ENCODE results near the gene HNRNPDL. TPM values are rescaled to one million over a fixed set of nuclear protein-coding genes. Genes with fewer than 3 reads are reported as not detected.

Gene HNRNPDL
- total RNA-seq, 4 donors from 2014 or later = 149 to 313 (median 248) TPM

DNA sequence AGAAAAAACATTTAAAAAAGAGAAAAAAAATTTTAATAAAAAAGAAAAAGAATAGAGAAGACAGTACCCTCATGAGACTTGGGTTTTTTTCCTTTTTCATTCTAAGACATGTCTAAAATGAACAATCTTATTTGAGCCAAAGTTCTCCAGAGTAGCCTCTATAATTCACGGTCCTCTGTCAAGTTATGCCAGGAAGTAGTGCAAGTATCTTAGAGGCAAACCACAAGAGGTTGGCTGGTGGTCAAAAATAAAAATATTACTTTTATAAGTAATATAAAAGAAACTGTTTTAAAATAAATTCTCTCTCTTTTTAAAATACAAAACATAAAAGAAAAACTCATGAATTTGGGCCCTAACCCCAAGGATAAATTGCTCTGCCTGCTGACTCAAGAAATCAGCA, 26.5 kb downstream of the HNRNPDL start:
- intact Hi-C loops (cut with DNase I; ENCODE audit: low total_unique reads) = no loop called here
- no peak overlapping the region for H3K4me3 ChIP-seq
- no peak overlapping the region for H3K27ac ChIP-seq
- no peaks in the 10 kb centered on the region for H3K27me3 ChIP-seq
- TF ChIP-seq POLR2A (IDR thresholded peaks at IDR 0.05) = no peak
- TF ChIP-seq, protein P1, sequence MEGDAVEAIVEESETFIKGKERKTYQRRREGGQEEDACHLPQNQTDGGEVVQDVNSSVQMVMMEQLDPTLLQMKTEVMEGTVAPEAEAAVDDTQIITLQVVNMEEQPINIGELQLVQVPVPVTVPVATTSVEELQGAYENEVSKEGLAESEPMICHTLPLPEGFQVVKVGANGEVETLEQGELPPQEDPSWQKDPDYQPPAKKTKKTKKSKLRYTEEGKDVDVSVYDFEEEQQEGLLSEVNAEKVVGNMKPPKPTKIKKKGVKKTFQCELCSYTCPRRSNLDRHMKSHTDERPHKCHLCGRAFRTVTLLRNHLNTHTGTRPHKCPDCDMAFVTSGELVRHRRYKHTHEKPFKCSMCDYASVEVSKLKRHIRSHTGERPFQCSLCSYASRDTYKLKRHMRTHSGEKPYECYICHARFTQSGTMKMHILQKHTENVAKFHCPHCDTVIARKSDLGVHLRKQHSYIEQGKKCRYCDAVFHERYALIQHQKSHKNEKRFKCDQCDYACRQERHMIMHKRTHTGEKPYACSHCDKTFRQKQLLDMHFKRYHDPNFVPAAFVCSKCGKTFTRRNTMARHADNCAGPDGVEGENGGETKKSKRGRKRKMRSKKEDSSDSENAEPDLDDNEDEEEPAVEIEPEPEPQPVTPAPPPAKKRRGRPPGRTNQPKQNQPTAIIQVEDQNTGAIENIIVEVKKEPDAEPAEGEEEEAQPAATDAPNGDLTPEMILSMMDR (IDR thresholded peaks at IDR 0.05) = no peak
- no peaks in the 10 kb centered on the region for H3K36me3 ChIP-seq
- DNase-seq = no peak
- no peaks in the 10 kb centered on the region for H3K4me1 ChIP-seq
- no peaks in the 10 kb centered on the region for H3K9me3 ChIP-seq

DNA sequence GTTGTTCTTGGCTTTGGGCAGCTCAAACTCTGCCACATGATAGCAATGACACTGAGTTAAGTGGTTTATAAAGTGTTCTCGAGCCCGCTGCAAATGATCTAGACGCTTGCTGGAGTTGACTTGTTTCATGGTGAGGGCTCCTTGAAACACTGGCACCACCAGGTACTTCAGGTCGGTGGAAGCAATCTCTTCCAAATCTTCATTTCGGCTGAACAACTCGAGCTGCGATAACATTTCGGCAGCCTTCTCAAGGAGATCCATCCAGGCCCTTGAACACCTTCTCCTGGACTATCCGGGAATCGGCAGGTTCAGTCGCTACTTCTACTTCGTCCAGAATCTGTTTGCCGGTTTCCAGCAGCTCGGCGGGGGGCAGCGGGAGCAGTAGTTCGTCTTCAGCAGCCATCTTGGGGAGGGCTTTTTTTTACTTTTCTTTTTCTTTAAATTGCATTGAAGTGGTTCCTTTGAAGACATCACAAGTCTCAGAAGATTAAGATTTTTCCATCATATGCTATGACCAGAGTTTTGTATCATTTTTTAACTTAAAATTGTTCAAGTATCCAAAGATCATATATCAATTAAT, 28.0 kb downstream of the HNRNPDL start:
- Histone ChIP-seq H3K27me3 (no peaks in the 10 kb centered on the region), H3K9me3 (no peaks in the 10 kb centered on the region), H3K4me3 (no peak overlapping the region), H3K27ac (no peak overlapping the region), H3K4me1 (no peaks in the 10 kb centered on the region), H3K36me3 (no peaks in the 10 kb centered on the region)
- no peak for DNase-seq
- intact Hi-C loops (cut with DNase I; ENCODE audit: low total_unique reads) = no loop called here
- TF ChIP-seq, protein P1 (IDR thresholded peaks at IDR 0.05) = no peak
- no peak for TF ChIP-seq POLR2A (IDR thresholded peaks at IDR 0.05)

DNA sequence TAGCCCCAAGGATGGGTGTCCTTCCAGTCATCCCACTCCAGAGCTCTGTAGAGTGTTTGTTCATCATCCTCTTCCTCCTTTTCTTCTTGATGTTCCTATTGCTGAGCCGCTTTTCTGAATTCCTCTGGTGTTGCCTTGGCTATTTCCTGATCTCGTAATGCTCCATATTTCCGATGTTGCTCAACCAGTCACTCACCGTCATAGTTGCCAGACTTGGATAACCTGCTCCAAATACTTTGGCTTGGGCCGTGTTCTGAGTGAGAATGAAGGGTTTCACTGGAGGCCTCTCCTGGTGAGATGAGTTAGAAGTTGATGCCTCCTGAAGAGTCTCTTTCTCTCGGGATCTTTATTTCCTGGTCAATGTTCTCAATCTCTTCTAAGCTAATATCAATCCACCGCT, 28.7 kb downstream of the HNRNPDL start:
- intact Hi-C loops (cut with DNase I; ENCODE audit: low total_unique reads) = no loop called here
- Histone ChIP-seq H3K4me1 (no peaks in the 10 kb centered on the region), H3K27me3 (no peaks in the 10 kb centered on the region), H3K4me3 (no peak overlapping the region), H3K27ac (no peak overlapping the region), H3K9me3 (no peaks in the 10 kb centered on the region), H3K36me3 (no peaks in the 10 kb centered on the region)
- TF ChIP-seq, protein P1 (IDR thresholded peaks at IDR 0.05) = no peak
- no peak for TF ChIP-seq POLR2A (IDR thresholded peaks at IDR 0.05)
- no peak for DNase-seq

DNA sequence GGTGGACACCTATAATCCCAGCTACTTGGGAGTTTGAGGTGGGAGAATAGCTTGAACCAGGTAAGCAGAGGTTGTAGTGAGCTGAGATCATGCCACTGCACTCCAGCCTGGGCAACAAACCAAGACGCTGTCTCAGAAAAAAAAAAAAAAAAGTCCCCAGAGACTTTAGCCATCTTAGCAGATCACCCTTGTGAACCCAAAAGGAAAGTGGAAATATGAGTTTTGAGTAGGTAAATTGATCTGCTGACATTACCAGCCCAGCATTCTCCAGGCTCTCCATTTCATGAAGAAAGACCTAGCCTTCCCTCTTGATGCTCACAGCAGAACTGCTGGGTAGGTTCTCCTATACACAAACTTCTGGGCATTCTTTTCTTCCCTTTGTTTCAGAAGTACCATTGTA, 32.0 kb downstream of the HNRNPDL start:
- intact Hi-C loops (cut with DNase I; ENCODE audit: low total_unique reads) = no loop called here
- Histone ChIP-seq H3K36me3 (no peaks in the 10 kb centered on the region), H3K4me1 (no peaks in the 10 kb centered on the region), H3K9me3 (no peaks in the 10 kb centered on the region), H3K27ac (no peak overlapping the region), H3K27me3 (no peaks in the 10 kb centered on the region), H3K4me3 (no peak overlapping the region)
- TF ChIP-seq, protein P1 (IDR thresholded peaks at IDR 0.05) = no peak
- no peak for TF ChIP-seq POLR2A (IDR thresholded peaks at IDR 0.05)
- DNase-seq = no peak

DNA sequence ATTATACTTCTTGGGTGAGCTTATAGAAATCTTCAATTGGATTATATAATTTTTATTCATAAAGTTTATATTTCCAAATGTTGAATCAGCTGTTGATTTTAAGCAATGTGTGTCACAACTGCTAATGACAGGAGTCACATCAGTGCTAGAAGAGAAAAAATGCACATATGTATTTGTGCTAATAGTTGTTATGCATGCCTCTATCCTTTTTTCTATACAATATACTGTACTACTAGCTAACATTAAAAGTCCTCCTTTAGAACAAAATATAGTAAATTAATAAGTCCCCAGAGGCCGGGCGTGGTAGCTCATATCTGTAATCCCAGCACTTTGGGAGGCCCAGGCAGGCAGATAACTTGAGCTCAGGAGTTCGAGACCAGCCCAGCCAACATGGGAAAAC, 32.7 kb downstream of the HNRNPDL start:
- intact Hi-C loops (cut with DNase I; ENCODE audit: low total_unique reads) = no loop called here
- Histone ChIP-seq H3K27me3 (no peaks in the 10 kb centered on the region), H3K9me3 (no peaks in the 10 kb centered on the region), H3K4me3 (no peak overlapping the region), H3K27ac (no peak overlapping the region), H3K36me3 (no peaks in the 10 kb centered on the region), H3K4me1 (no peaks in the 10 kb centered on the region)
- no peak for DNase-seq
- TF ChIP-seq, protein P1 (IDR thresholded peaks at IDR 0.05) = no peak
- TF ChIP-seq POLR2A (IDR thresholded peaks at IDR 0.05) = no peak
